Stimulated activated CD8-positive, alpha-beta memory T cell treated with anti-CD3 and anti-CD28 coated beads, Interleukin-7, amount 100 ng/mL, for 48 hours (primary cell): Measurements from ENCODE around the gene CELA1.

Experiments
- DNase-seq, 2 donors: peaks; one replicate each; pipeline ENCODE4 v3.0.0-alpha.2; 2020; ENCODE audit warnings: low read depth in 1 of 2; ENCODE audit errors: extremely low read depth in 1 of 2

Gene CELA1

DNA sequence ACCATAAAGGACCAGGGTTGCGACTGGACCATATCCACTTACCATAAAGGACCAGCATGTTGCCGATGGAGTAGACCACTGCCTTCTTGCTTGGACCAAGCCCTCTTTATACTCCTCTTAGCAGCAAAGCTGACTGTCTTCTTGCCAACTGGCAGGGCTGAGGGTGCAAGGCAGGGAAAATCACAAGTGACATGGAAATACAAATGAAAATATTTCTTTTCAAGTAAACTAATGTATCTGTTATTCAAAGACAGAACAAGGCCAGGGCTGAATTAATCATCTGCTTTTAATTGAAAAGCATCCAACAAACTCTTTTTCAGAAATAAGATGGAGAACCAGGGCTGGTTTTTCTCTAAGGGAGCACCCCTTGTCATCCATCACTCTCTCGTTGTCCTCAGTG, at the start of gene CELA1:
Gene CELA1 (minus strand): TSS at position 99 of the 400 bp plus-strand sequence. CDS start 41 bp downstream, at position 58.
- no peak for DNase-seq

DNA sequence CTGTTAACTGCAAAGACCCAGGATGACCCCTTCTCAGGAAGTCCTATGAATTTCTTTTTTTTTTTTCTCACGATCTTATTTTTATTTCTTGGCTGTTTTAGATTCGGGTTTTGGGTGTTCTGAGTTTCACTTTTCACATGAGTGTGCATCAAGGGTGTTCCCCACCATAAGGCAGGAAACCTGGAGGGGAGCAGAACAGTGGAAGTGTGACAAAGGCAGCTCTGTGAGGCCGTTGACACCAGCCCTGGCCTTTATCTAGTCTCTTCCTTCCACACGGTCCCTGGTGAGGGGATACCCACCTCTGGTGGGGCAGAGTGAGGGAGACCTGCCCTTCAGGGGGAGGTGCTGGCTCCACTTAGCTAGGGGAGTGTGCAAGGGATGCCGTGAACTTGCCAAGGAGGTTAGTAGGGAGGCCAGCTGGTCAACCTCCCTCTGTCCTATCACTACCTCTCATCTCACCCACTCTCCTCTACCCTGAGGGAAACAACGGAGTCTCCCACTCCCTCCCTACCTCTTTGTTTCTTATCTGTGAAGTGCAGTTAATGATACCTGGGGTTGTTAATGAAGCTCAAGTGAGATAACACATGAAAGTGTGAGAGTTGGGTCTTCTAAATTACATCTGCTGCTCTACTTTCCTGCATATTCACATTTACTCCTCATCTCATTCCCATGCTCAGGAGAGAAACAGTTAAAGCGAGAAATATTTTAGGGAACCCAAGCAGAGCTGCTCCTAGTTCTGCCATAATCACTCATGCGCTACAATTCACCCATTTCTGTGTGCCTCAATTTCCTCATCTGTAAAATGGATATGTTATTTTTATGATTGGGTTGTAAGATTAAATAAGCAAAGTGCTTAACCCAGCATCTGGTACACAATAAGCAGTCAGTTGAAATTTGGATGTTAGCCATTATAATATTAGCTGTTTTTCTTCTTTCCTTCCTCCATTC, 49.1 kb upstream of the CELA1 start:
- peak in 1 of 2 donors; percentile 30 for DNase-seq

DNA sequence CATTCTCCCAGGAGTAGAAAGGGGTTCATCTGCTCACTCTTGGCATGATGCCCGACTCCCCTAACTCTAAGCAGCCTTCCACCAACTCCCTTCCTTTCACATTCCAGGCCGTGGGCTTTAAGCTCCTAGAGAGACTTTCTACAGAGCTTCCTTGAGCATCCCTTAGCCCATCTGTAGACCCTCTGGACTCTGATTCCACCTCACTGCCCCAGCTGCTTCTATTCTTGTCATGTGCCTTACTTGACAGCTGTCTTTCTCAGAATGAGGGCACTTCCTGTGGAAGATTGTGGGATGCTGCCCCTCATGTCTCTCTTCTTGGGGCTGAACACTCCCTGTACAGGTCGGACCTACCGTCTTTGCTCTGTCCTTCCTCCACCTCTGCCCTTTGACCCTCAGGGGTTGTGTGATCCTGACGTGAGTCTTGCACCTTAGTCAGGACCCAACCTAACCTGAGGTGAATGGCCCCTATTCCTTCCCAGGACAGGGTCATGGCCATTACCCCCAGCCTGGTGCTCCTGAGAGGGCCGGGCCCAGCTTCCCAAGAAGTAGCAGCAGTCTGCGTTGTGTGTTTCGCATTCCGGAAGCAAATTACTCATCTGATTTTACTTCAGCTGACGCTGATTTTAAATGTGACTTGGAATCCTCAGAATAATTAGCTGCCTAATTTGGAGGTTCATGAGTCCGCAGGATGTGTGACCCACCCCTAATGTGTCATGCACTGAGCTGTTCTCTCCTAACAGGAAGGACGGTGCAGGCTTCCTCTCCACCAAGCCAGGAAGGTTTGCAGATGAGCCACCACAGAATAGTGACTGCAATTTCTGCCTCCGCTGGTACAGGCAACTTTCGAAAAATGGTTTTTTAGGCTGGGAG, 47.4 kb upstream of the CELA1 start:
- DNase-seq, result peak in 1 of 2 donors; percentile 61

DNA sequence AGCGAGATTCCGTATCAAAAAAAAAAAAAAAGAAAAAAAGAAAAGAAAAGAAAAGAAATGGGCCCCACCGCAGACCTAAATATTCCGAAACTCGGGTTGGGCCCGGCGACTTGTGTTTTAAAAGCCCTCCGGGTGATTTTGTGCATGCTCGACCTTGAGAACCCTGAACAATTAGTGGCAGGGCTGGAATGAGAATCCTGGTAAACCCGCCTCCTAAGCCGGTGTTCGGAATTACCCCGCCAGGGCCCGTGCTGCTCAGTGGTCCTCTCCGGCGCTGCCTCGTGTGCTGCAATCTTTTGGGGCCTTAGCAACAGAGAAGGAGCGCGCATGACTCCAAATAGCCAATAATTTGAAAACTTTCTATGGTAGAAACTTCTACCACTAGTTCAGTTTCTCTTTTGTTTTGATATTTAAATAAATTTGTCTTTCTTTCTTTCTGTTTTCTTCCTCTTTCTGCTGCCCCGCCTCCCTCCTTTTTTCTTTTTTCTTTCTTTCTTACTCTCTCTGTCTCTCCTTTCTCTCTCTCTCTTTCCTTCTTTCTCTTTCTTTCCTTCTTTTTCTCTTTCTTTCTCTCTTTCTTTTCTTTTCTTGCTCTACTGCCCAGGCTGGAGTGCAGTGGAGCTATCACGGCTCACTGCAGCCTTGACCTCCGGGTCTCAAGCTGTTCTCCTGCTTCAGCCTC, 46.2 kb upstream of the CELA1 start:
- DNase-seq, result no peak

DNA sequence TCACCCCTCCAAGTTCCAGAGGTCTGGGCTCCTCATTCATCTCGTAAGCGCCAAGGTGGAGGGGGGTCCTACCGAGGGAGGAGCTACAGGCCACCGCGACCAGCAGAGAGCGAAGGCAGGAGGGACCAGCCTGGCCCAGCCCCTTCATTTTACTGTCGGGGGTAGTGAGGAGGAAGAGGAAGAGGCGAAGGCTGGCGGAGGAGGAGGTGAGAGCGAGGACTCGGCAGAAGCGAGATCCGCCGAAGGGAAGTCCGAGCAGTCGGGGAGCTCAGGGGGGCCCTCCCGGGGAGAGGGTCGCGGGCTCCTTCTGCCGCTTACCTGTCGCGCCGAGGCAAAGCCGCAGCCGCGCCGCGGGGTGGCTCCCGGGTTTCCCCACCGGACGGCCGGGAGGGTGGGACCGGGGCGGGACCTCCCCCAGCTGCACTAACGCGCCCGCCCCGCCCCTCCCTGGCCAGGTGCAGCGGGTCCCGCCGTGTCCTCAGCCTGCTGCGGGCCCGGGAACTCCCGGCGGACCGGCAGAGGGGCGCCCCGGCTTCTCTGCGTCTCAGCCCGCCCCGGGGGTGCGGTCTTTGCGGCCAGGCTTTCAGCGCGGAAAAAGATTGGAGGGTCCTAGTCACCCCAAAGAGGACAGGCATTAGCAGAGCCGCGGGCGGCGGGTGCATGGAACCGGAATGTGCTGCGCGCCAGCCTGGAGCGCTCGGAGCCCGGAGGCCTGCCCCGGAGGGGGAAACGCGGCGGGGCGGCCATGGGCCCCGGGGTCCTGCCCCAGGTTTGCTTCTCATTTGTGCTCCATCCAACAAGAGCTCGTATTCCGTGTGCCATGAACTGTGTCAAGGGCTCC, 45.0 kb upstream of the CELA1 start, which contains the start of gene GALNT6:
Gene GALNT6 (minus strand): TSS at position 124 of the 841 bp plus-strand sequence. CDS start 11,625 bp downstream, outside the sequence.
- peak; percentile 52 to 54 for DNase-seq

DNA sequence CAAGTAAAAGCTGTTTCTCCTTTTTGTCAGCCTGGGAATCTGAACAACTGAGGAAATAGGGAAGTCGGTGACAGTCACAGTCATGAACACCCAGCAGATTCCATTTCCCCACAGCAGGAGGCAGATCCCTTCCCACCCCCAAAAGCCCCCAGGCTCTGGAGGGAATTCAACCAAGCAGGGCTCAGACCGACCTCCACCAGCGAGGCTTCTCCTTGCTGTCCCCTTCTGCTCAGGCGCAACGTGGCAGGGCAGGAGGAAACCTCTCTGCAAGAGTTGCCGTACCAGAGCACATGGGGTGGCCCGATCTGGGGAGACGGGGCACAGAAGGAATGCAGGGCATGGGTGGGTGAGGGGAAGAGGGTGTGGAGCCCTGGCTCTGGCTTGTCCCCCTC, 44.4 kb upstream of the CELA1 start:
- DNase-seq, result no peak

DNA sequence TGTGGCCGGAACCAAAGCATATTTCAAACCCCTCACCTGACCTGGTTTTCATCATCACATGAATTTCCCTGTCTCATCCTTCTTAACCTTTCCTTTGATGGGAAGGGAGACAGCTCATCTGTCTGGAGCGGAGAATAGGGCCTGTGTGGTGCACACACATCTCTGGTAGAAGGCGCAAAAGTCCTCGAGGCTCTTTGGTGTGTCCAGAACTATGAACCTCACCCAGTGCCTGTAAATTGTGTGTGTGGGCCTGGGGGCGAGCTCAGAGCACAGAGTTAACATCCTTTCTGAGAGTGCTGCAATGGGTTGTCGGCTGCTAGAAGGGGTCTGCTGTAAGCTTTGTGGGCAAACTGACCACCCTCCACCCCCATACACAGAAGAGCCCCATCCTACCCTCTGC, 44.0 kb upstream of the CELA1 start:
- no peak for DNase-seq

DNA sequence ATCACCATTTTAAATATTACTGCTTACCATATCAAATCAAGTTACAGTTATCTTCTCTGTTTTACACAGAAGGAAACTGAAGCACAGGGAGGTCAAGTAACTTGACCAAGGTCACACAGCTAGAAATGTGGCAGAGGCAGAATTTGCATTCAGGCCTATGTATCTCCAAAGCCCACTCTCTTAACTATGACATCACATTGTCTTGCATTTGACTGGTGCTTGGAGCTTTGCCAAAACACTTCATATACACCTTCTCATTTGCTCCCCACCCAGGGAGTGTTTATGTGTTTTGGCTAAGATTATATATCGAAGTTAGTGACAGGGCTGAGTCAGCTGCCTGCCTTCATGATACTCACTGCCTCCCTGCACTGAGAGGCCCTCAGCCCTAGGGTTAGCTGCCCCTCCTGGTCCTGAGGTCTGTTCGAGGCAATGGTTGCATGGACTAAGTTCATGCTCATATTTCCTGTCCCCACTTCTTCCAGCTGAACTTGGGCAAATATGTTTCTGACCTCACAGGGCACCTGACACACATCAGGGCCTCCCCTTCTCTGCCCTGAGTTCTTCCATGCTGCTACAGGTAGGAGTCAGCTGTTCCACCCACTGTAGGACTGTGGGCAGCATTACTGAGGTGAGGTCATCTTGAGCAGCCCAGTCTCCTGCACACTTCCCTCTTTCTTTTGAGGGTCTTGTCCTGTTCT, 43.0 kb upstream of the CELA1 start:
- DNase-seq, result peak in 1 of 2 donors; percentile 19

DNA sequence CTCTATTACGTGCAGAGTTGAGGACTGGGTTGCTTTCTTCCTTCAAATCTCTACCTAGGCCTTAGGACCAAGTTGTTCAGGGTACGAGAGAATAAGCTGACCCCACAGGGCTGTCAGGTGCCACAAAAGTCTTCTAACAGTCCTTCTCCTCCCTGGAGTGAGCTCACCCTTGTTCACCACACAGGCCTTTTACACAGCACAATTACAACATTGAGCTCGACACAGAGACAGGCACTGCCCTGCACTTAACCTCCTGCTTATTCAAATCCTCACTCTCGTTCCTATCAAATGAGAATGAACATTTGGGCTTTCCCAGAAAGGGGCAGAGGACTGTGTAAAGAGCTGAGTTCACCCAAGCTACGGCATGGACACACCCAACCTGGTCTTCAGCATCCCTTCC, 42.4 kb upstream of the CELA1 start:
- no peak for DNase-seq

DNA sequence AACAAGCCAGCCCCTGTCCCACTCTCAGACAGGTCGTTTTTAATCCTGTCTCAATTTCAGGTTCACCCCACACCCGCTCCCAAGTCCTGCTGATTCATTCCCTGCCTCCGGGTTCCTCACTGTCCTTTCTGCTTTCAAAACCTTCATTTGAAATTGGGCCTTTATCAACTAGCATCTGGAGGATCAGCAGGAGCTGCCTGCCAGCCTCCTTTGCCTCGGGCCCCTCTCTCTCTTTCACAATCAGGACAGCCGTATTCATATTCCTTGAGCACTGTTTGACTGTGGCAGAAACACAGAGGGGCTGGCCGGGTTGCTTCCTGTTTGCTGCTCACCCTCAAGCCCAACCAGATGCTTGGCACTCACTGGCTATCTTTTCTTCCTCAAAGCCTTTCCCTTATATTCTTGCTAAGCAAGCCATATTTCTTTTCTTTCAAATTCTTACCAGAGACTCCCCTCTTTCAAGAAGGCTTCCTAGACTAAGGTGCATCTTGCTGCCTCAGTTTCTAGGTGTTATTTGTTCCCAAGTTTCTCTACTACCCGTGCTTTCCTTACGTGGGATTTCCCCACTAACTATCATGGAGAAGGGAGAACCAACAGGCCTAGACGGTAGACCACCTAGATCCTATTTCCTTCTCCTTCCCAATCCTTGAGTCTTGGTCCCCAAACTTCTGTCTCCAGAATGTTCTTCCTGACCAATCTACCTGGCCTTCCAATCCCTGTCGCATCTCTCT, 41.8 kb upstream of the CELA1 start:
- no peak for DNase-seq

DNA sequence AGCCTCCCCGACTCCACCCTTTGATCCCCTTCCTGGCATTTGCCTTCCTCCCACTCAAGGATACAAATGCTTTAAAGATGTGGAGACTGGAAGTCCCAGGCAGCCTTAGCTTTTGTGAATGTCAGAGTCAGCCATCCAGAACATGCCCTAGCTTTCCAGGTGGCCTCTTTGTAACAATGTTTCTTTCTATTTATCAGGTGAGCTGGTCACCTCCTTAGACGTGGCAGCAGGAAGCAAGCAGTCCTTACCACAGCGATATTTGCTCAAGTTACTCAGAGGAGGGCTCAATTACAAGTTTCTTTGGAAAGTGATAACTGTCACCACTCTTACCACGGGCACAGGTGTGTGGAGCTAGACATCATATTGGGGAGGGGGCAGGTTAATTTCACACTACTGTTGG, 39.9 kb upstream of the CELA1 start:
- no peak for DNase-seq

DNA sequence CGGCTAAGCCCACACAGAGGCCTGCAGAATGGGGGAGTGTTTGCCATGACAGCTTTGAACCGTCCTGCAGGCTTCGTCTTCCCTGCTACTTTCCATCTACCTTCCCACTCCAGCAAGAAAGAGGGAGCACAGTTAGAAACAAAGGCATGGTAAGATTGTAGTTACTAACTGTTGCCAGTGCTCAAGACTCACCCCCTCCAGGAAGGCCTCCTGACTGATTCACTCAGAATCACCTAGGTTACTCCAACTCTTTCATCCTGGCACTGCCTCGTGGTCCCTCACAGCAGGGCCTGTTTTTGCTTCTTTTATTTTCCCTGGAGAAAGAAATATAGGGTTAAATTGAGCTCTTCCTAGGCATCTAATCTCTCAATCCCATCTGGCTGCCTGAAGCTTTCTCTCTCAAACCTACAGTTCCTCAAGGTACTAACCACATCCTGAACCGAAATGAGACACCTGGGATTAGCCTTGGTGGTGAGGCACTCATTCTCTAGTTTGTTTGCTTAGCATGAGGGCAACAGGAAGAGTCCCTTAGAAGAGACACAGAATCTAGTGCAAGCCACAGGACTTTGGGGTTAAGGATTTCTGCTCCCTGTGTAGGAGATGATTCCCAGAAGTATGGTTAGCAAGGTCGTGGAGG, 36.9 kb upstream of the CELA1 start:
- DNase-seq, result no peak

DNA sequence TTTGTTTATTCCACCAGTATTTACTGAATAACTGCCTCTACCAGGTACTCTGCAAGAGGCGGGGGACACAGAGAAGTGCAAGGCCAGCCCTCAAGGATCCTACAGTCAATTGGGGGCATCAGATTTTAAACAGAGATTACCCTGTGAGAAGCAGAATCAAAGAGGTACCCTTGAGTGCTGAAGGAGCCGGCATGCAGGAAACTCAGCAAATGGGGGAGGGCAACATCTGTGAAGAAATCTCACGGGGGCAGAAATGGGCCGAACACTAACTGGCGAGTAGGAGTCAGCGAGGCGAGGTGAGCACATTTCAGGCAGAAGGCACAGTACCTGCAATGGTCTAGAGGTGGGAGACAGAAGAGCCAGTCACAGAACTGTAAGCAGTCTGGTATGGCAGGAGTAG, 35.7 kb upstream of the CELA1 start:
- no peak for DNase-seq

DNA sequence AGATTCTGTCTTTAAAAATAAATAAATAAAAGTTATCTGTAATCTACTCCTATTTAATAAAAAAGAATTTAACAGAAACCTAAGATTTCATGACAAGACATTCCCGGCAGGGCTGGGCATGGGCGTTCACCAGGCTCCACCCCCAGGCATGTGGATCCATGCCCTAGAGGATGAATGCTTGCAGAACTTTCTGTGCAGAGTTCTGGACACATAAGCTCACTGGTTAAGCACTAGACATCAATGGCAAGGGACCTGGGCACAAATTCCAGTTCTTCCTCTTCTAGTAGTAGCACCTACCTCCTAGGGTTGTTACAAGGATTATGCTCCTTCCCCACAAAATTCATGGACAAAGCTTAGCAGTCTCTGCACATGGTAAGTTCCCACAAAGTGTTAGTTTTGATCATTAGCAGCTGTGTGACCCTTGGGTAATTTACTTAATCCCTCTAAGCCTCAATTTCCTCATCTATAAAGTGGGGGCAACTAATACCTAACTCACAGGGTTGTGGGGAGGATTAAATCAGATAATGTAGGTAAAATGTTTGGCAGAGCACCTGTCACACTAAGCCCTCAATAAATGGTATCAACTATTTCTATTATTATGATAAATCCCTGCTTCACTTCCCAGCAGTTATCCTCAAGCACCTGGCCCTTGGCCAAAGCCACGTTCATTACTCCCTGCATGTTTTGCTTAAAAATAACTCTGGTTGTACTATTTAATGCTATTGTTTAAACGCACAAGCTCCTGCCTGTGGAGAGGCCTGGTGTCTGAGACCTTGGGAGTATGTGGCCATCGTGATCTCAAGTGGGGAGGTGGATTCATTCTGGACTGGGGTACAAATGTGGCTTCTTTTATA, 35.0 kb upstream of the CELA1 start:
- DNase-seq, result no peak

DNA sequence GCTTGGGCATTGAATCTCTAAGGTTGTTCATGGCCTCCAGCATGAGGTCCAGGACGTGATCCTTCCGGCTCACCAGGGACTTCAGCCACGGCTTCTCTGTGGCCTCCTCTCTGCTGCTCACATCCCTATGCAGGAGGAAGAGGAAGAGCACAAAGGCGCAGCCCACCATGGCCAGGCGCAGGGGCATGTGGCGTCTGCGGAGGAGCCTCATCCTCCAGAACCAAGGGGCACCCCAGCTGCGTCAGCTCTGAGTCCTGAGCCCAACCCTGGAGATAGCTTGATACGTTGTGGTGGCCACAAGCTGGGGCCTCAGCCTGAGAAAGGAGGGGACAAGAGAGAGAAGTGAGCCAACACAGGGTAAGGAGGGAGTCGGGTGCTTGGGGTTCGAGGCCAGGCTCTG, 33.1 kb upstream of the CELA1 start:
- no peak for DNase-seq

DNA sequence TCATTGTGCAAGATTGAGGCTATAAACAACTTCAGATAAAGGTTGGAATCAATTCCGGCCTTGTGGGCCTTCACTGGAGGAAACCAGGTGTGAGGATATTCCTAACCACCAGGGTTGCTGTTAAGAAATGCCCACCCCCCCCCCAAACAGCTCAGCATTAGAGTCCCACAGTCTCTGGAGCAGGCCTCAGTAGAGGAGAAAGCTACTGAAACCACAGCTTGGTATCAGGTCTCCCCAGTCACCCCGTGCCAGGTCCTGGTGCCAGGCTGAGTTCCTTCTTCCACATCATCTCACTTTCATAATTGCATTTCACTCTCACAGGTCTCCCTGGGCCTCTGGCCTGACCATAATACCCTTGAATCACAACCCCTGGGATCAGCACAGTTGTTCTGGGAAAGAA, 32.3 kb upstream of the CELA1 start:
- DNase-seq, result no peak
